Dermis microvascular lymphatic vessel endothelial cell (primary cell): ENCODE measurements around the gene LHFPL3. TPM values are rescaled to one million over a fixed set of nuclear protein-coding genes. Genes with fewer than 3 reads are reported as not detected.
"Not testable (repeated sequence)": the region's sequence is repeated elsewhere in the genome, so short reads cannot be mapped to it uniquely, and the experiment has no call there.

ENCODE experiments used
- DNase-seq, 2 donors: peaks; one replicate each; pipeline versions ENCODE4 v3.0.0 to v3.0.0-alpha.2; 2010; ENCODE audit warnings: low read depth in 2 of 2
- total RNA-seq: library from RNA; depleted of rRNA; stranded (reverse); fragments of >200 nt; gene quantifications from 2 replicates; pipeline ENCODE4 v1.2.1, GENCODE V29; 2014

LHFPL3 gene
- total RNA-seq, 1 donor from 2014 or later: not detected

- no peak for DNase-seq
These were observed 154.1 kb downstream of the LHFPL3 start for GRCh38 chr7:104482362-104483037.

- DNase-seq: no peak
These were observed 158.5 kb downstream of the LHFPL3 start for GRCh38 chr7:104486931-104487330.

GRCh38 chr7:104487642-104488041 is 159.2 kb downstream of the LHFPL3 start:
- no peak for DNase-seq

GRCh38 chr7:104497379-104497967 is 169.1 kb downstream of the LHFPL3 start:
- no peak for DNase-seq

GRCh38 chr7:104499975-104500374 is 171.6 kb downstream of the LHFPL3 start:
- no peak for DNase-seq

- no peak for DNase-seq
These were observed 181.5 kb downstream of the LHFPL3 start for GRCh38 chr7:104509874-104510273.

- no peak for DNase-seq
These were observed 196.4 kb downstream of the LHFPL3 start for GRCh38 chr7:104524853-104525252.

GRCh38 chr7:104528142-104528541 is 199.7 kb downstream of the LHFPL3 start:
- DNase-seq: no peak

- DNase-seq: no peak
These were observed 201.2 kb downstream of the LHFPL3 start for GRCh38 chr7:104529567-104529966.

- no peak for DNase-seq
These were observed 201.8 kb downstream of the LHFPL3 start for GRCh38 chr7:104530251-104530650.

GRCh38 chr7:104534149-104534548 is 205.7 kb downstream of the LHFPL3 start:
- DNase-seq: no peak

- no peak for DNase-seq
These were observed 207.4 kb downstream of the LHFPL3 start for GRCh38 chr7:104535841-104536240.

GRCh38 chr7:104536956-104537355 is 208.6 kb downstream of the LHFPL3 start:
- DNase-seq: no peak

GRCh38 chr7:104538152-104538551 is 209.7 kb downstream of the LHFPL3 start:
- DNase-seq: no peak

GRCh38 chr7:104541897-104542296 is 213.5 kb downstream of the LHFPL3 start:
- DNase-seq: no peak

- peak in 1 of 2 donors; percentile 4 for DNase-seq
These were observed 220.5 kb downstream of the LHFPL3 start for GRCh38 chr7:104548861-104549260.

- no peak for DNase-seq
These were observed 222.0 kb downstream of the LHFPL3 start for GRCh38 chr7:104550362-104550761.

GRCh38 chr7:104551226-104551625 is 222.8 kb downstream of the LHFPL3 start:
- DNase-seq: no peak

GRCh38 chr7:104552102-104552501 is 223.7 kb downstream of the LHFPL3 start:
- peak; percentile 16 to 55 for DNase-seq

GRCh38 chr7:104553074-104553473 is 224.7 kb downstream of the LHFPL3 start:
- DNase-seq: no peak

- DNase-seq: not testable (repeated sequence)
These were observed 235.0 kb downstream of the LHFPL3 start for GRCh38 chr7:104563350-104563901.

GRCh38 chr7:104569751-104570150 is 241.3 kb downstream of the LHFPL3 start:
- no peak for DNase-seq

GRCh38 chr7:104572554-104572953 is 244.2 kb downstream of the LHFPL3 start:
- DNase-seq: no peak
